ENCODE measurements around the gene SLX1A.
"Not testable (repeated sequence)": the region's sequence is repeated elsewhere in the genome, so short reads cannot be mapped to it uniquely, and the experiment has no call there.

The SLX1A gene

GRCh38 chr16:30184891-30185682 is 8.6 kb upstream of the SLX1A start:
- DNase-seq = no peak

DNA sequence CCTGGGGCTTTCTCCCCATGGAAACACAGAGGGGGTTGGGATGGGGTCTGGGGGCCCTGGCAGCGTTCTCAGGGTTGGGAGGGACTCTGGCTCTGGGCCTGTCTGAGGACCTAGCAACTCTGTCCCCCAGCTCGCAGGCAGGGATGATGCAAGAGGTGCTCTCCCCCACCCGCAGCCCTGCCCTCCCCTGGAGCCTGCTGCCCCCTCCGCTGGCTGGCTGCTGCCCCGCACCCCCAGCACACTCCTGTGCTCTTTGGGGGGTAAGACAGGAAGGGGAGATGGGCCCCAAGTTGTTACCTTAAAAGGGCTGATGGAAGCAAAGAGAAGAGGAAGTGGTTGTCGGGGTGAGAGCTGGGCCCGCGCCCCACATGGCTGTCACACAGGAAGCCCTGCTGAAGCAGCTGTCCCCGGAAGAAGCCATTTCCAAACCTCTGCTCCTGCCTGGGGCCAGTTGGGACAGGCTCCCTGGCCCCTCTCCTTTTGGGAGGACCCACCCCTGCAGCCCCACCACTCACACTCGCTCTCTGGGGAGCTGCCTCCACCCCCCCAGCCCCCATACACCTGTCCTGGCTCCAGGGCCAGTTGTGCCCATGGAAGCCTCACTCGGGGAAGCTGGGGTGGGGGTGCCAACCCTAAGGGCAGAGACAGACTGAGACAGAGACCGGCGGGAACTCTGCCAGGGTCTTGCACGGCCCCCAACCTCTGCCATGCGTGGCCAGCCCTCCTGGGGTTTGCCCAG is 7.8 kb upstream of the SLX1A start:
- no peak for DNase-seq

DNA sequence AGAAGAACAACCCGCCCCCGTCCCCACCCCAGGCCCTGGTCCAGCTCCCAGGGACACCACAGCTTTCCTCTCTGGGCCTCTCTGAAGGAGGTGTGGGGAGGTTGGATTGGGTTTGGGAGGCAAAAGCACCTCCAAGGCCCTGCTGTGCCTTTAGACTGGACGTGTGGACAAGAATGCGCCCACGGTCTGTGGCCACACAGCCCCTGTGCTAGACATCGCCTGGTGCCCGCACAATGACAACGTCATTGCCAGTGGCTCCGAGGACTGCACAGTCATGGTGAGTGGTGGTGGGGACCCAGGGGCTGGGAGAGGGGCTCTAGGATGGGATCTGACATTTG is 7.3 kb upstream of the SLX1A start:
- no peak for DNase-seq

GRCh38 chr16:30186782-30187555 is 6.7 kb upstream of the SLX1A start:
- DNase-seq = no peak

GRCh38 chr16:30187556-30187865 is 6.2 kb upstream of the SLX1A start:
- no peak for DNase-seq

GRCh38 chr16:30187971-30188561 is 5.6 kb upstream of the SLX1A start:
- DNase-seq = no peak

- not testable (repeated sequence) for DNase-seq
These were observed 2.5 kb upstream of the SLX1A start for GRCh38 chr16:30191158-30191557.

DNA sequence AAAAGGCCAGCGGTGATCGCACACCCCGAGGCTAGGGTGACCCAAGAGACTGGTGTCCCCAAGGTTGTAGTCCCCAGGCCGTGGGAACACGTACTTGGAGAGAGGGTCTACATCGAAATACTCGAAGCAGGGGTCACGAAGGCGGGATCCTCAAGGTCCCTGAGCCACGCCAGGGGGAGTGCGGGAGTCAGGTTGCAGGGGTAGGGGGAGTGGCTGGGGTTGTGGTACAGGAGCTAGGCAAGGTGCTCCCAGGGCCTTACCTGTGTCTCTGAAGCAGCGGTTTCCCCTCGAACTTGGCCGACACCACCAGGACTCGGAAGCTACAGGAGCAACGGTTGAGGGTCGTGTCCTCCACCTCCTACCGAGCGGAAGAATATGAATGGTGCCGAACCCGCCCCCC is 577 bp upstream of the SLX1A start:
- DNase-seq = not testable (repeated sequence)

- not testable (repeated sequence) for DNase-seq
These were observed 674 bp downstream of the SLX1A start for GRCh38 chr16:30194172-30194925.

GRCh38 chr16:30197001-30197400 is 3.3 kb downstream of the SLX1A start:
- not testable (repeated sequence) for DNase-seq

DNA sequence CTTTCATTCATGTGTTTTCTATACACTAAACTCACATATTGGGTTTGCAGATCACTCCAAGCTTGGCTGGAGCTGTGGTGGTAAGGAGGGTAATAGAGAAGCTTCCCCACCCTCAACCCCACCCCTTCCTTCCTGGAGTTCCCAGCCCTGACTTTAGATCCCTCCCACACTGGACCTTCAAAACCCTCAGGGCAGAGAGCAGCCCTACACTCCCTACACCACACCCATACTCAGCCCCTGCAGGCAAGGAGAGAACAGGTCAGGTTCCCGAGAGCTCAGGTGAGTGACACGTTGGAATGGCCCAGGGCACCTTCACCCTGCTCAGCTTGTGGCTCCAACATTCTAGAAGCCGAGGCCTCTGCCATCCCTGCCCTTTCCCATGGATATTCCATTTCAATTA is 5.4 kb downstream of the SLX1A start, which contains the start of gene SULT1A3:
SULT1A3 (plus strand) TSS at position 207 of the 400 bp plus-strand sequence. CDS start 1,474 bp downstream, outside the sequence.
- DNase-seq = not testable (repeated sequence)

DNA sequence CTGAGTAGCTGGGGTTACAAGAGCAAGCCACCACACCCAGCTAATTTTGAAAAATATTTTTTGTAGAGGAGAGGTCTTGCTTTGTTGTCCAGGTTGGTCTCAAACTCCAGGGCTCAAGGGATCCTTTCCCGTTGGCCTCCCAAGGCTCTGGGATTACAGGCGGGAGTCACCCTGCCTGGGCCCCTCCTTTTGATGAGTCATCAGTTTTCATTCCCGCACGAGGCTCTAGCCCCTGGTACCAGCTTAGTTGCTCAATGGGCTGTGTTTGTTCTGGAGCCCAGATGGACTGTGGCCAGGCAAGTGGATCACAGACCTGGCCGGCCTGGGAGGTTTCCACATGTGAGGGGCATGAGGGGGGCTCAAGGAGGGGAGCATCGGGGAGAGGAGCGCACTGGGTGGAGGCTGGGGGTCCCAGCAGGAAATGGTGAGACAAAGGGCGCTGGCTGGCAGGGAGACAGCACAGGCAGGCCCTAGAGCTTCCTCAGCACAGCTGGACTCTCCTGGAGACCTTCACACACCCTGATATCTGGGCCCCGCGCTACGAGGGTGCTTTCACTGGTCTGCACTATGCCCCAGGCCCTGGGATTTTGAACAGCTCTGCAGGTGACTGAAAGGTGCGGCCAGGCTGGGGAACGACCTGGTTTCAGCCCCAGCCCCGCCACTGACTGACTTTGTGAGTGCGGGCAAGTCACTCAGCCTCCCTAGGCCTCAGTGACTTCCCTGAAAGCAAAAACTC is 6.1 kb downstream of the SLX1A start:
- not testable (repeated sequence) for DNase-seq

DNA sequence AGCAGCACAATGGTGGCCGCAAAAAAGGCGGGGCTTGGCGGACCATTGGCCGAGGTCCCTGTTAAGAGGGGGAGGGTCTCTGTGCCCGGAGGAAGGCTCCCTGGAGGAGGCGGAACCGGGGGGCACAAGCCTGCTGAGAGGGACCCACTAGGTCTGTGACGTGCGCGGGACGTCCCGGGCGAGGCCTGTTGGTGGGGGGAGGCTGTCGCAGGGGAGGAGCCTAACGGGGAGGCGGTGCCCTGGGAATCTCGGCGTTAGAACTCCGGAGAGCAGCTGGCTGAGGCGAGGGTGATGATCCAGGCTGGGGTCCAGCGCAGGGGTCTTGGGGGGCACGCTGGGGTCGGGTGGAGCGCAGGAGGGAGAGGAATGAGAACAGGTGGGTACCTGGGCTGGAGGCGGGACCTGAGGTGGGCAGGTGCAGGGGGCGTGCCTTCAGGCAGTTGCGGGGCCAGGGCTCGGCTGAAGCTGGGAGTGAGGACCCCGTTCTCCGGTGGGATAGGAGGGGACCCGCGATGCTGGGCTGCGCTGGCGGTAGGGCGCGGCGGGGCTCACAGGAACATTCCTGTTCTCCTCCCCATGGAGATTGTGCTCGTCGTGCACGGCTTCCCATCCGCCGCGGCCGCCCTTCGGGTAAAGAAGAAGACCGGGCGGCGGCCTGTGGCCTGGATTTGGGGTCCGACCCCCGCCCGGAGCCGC is 12.0 kb downstream of the SLX1A start:
- DNase-seq = not testable (repeated sequence)

DNA sequence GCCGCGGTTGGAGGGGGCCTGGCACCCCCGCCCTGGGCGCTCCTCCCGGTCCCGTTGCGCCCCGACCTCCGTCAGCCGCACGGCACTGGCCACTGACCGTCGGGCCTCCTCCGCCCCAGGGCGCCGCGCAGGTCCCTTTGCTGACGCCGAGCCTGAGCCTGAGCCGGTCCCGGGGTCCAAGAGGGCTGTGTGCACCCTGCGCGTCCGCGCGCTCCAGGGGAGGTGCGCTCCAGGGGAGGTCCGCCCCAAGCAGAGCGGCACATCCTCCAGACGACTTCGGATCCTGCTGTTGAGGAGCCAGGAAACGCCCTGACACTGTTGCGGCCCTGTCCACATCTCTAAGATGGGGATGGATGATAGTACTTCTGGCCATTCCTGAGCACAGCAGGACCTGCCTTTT is 12.6 kb downstream of the SLX1A start:
- not testable (repeated sequence) for DNase-seq

GRCh38 chr16:30207063-30207704 is 13.5 kb downstream of the SLX1A start:
- not testable (repeated sequence) for DNase-seq

DNA sequence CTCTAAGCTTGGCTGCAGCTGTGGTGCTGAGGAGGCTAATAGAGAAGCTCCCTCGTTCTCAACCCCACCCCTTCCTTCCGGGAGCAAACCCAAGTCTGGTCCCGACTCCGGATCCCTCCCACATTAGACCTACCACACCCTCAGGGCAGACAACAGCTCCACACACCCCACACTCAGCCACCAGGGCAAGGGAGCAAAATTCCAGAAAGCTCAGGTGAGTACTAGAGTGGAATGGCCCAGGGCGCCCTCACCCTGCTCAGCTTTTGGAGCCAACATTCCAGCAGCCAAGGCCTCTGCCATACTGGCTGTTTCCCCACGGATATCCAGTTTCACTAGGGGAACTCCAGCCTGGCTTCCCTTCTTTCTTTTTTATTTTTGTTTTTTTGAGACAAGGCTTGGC is 15.4 kb downstream of the SLX1A start:
- DNase-seq = not testable (repeated sequence)

GRCh38 chr16:30211414-30211813 is 17.7 kb downstream of the SLX1A start:
- DNase-seq = not testable (repeated sequence)

GRCh38 chr16:30217082-30217481 is 23.4 kb downstream of the SLX1A start:
- not testable (repeated sequence) for DNase-seq

Measured in NCI-H774 (cell line).